Measurements from ENCODE around the gene PPIP5K1.

Gene PPIP5K1

DNA sequence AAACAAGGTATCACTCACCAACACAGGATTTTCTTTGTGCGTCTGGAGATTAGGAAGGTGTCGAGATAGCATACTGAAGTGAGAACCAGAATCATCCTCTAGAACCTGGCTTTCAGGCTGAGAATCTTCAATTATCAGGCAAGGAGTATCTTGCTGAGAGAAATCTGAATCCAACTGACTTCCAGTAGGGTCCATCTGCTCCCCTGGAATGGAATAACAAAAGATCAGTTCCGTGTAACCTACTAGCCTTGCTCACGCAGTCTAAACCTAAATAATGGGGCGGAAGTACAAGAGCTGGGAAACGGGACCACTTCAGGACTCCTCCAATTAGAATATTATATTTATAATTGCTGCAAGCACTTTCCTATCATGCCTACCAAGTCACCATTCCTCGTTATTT, 97.7 kb downstream of the PPIP5K1 start:
- Histone ChIP-seq H3K27ac (ENCODE audit: insufficient read depth, low read length, poor library complexity, severe bottlenecking) (peak overlapping the region; percentile 92), H3K9me3 (ENCODE audit: control insufficient read depth, low read length) (no peaks in the 10 kb centered on the region)

DNA sequence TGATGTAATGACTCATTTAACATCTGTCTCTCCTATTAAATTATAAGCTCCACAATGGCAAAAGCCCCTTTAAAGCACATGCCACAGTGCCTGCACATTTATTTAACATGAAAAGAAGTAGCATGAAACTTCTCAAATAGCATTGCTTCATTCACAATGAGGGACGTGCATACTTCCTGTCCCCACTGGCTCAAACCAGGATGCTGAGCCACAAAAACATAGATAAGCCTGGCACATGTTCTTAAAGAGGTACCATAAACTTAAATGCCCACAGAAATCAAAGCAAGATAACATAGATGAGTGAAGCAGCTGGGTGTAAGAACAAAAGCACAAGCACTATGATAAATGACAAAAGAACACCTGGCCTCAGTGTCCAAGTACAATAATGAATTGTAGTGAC, 100.8 kb downstream of the PPIP5K1 start:
- Histone ChIP-seq H3K27me3 (replicated peaks; ENCODE audit: control insufficient read depth, insufficient read depth, low read length, poor library complexity, severe bottlenecking) (no peaks in the 10 kb centered on the region), H3K36me3 (ENCODE audit: control insufficient read depth, insufficient read depth, low read length) (peaks cover 4% of the 10 kb centered on the region), H3K9me3 (ENCODE audit: control insufficient read depth, low read length) (no peaks in the 10 kb centered on the region), H3K4me1 (ENCODE audit: control insufficient read depth, insufficient read depth, low read length, poor library complexity, severe bottlenecking) (peaks cover 13% of the 10 kb centered on the region), H3K27ac (ENCODE audit: insufficient read depth, low read length, poor library complexity, severe bottlenecking) (no peak overlapping the region), H3K4me3 (ENCODE audit: insufficient read depth, low read depth, low read length, poor library complexity, severe bottlenecking) (no peak overlapping the region)
- DNase-seq, result no peak

More for the DNA sequence above, 97.7 kb downstream of the PPIP5K1 start:
- H3K36me3 ChIP-seq (ENCODE audit: control insufficient read depth, insufficient read depth, low read length), result peaks cover 4% of the 10 kb centered on the region
- H3K4me1 ChIP-seq (ENCODE audit: control insufficient read depth, insufficient read depth, low read length, poor library complexity, severe bottlenecking), result peaks cover 13% of the 10 kb centered on the region
- H3K27me3 ChIP-seq (replicated peaks; ENCODE audit: control insufficient read depth, insufficient read depth, low read length, poor library complexity, severe bottlenecking), result no peaks in the 10 kb centered on the region
- H3K4me3 ChIP-seq (ENCODE audit: insufficient read depth, low read depth, low read length, poor library complexity, severe bottlenecking), result peak overlapping the region; percentile 91
- no peak for DNase-seq

DNA sequence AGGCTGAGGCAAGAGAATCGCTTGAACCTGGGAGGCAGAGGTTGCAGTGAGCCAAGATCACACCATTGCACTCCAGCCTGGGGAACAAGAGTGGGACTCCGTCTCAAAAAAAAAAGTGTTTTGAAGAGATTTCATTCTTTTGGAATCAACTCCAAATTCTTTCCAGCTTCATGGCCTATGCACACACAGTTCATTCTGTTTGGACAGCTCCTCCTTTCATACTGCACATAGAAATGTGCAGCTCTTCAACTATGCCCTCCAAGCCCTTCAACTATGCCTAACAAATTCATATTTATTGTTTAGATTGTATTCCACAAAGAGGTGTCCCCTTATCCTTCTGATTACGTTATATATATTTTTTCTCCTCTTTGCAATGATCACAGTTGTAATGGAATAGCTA, 101.2 kb downstream of the PPIP5K1 start:
- no peak overlapping the region for H3K4me3 ChIP-seq (ENCODE audit: insufficient read depth, low read depth, low read length, poor library complexity, severe bottlenecking)
- H3K27ac ChIP-seq (ENCODE audit: insufficient read depth, low read length, poor library complexity, severe bottlenecking), result no peak overlapping the region
- no peaks in the 10 kb centered on the region for H3K9me3 ChIP-seq (ENCODE audit: control insufficient read depth, low read length)
- peaks cover 4% of the 10 kb centered on the region for H3K36me3 ChIP-seq (ENCODE audit: control insufficient read depth, insufficient read depth, low read length)
- DNase-seq, result no peak
- H3K4me1 ChIP-seq (ENCODE audit: control insufficient read depth, insufficient read depth, low read length, poor library complexity, severe bottlenecking), result peaks cover 13% of the 10 kb centered on the region
- no peaks in the 10 kb centered on the region for H3K27me3 ChIP-seq (replicated peaks; ENCODE audit: control insufficient read depth, insufficient read depth, low read length, poor library complexity, severe bottlenecking)

DNA sequence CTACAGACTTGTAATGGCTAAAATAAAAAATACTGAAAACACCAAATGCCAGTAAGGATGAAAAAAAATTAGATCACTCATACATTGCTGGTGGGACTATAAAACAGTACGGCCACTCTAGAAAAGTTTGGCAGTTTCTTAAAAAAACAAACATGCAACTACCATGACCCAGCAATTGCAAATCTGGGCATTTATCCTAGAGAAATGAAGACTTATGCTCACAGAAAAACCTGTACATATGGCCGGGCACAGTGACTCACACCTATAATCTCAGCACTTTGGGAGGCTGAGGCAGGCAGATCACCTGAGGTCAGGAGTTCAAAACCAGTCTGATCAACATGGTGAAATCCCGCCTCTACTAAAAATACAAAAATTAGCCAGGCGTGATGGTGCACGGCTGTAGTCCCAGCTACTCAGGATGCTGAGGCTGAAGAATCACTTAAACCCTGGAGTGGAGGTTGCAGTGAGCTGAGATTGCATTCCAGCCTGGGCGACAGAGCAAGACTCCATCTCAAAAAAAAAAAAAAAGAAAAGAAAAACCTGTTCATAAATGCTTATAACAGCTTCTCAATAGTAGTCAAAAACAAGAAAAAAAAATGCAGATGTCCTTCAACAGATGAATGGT, 102.6 kb downstream of the PPIP5K1 start:
- H3K36me3 ChIP-seq (ENCODE audit: control insufficient read depth, insufficient read depth, low read length), result peaks cover 4% of the 10 kb centered on the region
- H3K27me3 ChIP-seq (replicated peaks; ENCODE audit: control insufficient read depth, insufficient read depth, low read length, poor library complexity, severe bottlenecking), result no peaks in the 10 kb centered on the region
- no peak overlapping the region for H3K4me3 ChIP-seq (ENCODE audit: insufficient read depth, low read depth, low read length, poor library complexity, severe bottlenecking)
- H3K27ac ChIP-seq (ENCODE audit: insufficient read depth, low read length, poor library complexity, severe bottlenecking), result no peak overlapping the region
- no peaks in the 10 kb centered on the region for H3K9me3 ChIP-seq (ENCODE audit: control insufficient read depth, low read length)
- H3K4me1 ChIP-seq (ENCODE audit: control insufficient read depth, insufficient read depth, low read length, poor library complexity, severe bottlenecking), result peaks cover 9% of the 10 kb centered on the region
- DNase-seq, result no peak

DNA sequence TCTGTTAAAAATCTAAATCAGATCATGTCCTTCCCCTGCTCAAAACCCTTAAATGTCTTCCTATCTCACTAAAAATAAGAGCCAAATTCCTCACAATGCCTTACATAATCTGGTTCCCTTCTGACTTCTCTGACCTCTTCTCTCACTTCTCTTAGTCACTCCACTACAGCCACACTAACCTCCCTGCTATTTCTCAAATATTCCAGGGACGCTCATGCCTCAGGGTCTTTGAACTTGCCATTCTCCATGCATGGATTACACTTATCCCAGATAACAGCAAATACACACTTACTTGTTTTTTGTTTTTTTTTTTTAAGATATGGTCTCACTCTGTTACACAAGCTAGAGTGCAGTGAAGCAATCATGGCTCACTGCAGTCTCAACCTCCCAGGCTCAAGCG, 105.6 kb downstream of the PPIP5K1 start:
- H3K27ac ChIP-seq (ENCODE audit: insufficient read depth, low read length, poor library complexity, severe bottlenecking), result no peak overlapping the region
- H3K36me3 ChIP-seq (ENCODE audit: control insufficient read depth, insufficient read depth, low read length), result peaks cover 8% of the 10 kb centered on the region
- peaks cover 6% of the 10 kb centered on the region for H3K4me1 ChIP-seq (ENCODE audit: control insufficient read depth, insufficient read depth, low read length, poor library complexity, severe bottlenecking)
- no peaks in the 10 kb centered on the region for H3K27me3 ChIP-seq (replicated peaks; ENCODE audit: control insufficient read depth, insufficient read depth, low read length, poor library complexity, severe bottlenecking)
- no peaks in the 10 kb centered on the region for H3K9me3 ChIP-seq (ENCODE audit: control insufficient read depth, low read length)
- no peak overlapping the region for H3K4me3 ChIP-seq (ENCODE audit: insufficient read depth, low read depth, low read length, poor library complexity, severe bottlenecking)
- no peak for DNase-seq
